ENCODE results near the gene OST4.

OST4 gene

GRCh38 chr2:27059141-27059820 is 12.2 kb downstream of the OST4 start:
- H3K27me3 ChIP-seq (ENCODE audit: low read length) = no peaks in the 10 kb centered on the region
- no peak for TF ChIP-seq EZH2phosphoT487 (conservative IDR thresholded peaks at IDR 0.05; ENCODE audit: low read length)
- TF ChIP-seq CTCF (IDR thresholded peaks at IDR 0.05; ENCODE audit: insufficient read depth, low read length, poor library complexity, severe bottlenecking) = no peak
- H3F3A ChIP-seq (ENCODE audit: insufficient read depth) = no peaks in the 10 kb centered on the region; the same call in 1 of the 2 replicates
- no peaks in the 10 kb centered on the region for H3K9me2 ChIP-seq (replicated peaks; ENCODE audit: insufficient read depth, low read length)
- H3K9ac ChIP-seq (ENCODE audit: low read length) = no peak overlapping the region
- no peaks in the 10 kb centered on the region for H4K20me1 ChIP-seq (ENCODE audit: low read depth, low read length)
- no peak overlapping the region for H3K4me2 ChIP-seq (ENCODE audit: low read depth, low read length, poor library complexity, severe bottlenecking)
- H3K4me3 ChIP-seq (ENCODE audit: insufficient read depth, low read length, poor library complexity, severe bottlenecking) = no peak overlapping the region
- H3K27ac ChIP-seq (ENCODE audit: low read depth, low read length) = no peak overlapping the region
- no peak overlapping the region for H2AFZ ChIP-seq (ENCODE audit: low read depth, low read length, severe bottlenecking)
- no peaks in the 10 kb centered on the region for H3K9me3 ChIP-seq (ENCODE audit: insufficient read depth, low read length)
- no peaks in the 10 kb centered on the region for H3K79me2 ChIP-seq (ENCODE audit: insufficient read depth, low read length)
- H3K36me3 ChIP-seq (ENCODE audit: low read length) = no peaks in the 10 kb centered on the region

DNA sequence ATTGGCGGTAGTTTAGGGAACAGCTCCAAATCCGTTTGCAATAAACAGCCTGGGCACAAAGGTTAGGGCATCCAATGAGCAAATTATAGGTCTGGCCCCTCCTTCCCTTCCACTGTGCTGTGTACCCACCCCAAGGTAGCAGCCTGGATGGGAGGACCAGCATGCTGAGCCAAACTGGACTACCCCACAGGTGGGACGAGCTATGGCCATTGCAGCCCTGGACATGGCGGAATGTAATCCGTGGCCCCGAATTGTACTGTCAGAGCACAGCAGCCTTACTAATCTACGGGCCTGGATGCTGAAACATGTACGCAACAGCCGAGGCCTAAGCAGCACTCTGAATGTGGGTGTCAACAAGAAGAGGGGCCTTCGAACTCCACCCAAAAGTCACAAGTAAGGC is 13.2 kb downstream of the OST4 start:
- Histone ChIP-seq H2AFZ (ENCODE audit: low read depth, low read length, severe bottlenecking) (no peak overlapping the region), H3K79me2 (ENCODE audit: insufficient read depth, low read length) (no peaks in the 10 kb centered on the region), H3K9me2 (replicated peaks; ENCODE audit: insufficient read depth, low read length) (no peaks in the 10 kb centered on the region), H3F3A (ENCODE audit: insufficient read depth) (no peaks in the 10 kb centered on the region; the same call in 1 of the 2 replicates), H3K9me3 (ENCODE audit: insufficient read depth, low read length) (no peaks in the 10 kb centered on the region), H3K4me3 (ENCODE audit: insufficient read depth, low read length, poor library complexity, severe bottlenecking) (no peak overlapping the region), H3K4me2 (ENCODE audit: low read depth, low read length, poor library complexity, severe bottlenecking) (no peak overlapping the region), H3K27me3 (ENCODE audit: low read length) (no peaks in the 10 kb centered on the region), H3K36me3 (ENCODE audit: low read length) (no peaks in the 10 kb centered on the region), H4K20me1 (ENCODE audit: low read depth, low read length) (no peaks in the 10 kb centered on the region), H3K9ac (ENCODE audit: low read length) (no peak overlapping the region), H3K27ac (ENCODE audit: low read depth, low read length) (no peak overlapping the region)
- TF ChIP-seq CTCF (IDR thresholded peaks at IDR 0.05; ENCODE audit: insufficient read depth, low read length, poor library complexity, severe bottlenecking) (no peak), EZH2phosphoT487 (conservative IDR thresholded peaks at IDR 0.05; ENCODE audit: low read length) (no peak)

DNA sequence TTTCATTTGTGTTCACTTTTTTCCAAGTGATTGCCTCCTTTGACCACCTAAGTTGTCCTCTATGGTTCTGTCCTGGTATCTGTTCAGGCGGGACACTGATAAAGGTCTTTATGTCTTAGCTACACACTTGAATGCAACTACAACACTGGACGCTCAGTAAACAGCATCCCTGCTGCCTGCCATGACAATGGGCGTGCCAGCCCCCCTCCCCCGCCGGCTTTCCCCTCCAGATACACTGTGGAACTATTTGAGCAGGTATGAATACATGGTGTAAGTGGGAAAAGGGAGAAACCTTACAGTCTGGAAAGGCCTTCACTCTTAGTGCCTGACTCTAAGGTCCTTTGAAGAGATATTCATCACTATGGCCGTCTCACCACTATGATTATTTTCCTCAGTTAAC is 14.3 kb downstream of the OST4 start:
- no peak overlapping the region for H2AFZ ChIP-seq (ENCODE audit: low read depth, low read length, severe bottlenecking)
- no peaks in the 10 kb centered on the region; the same call in 1 of the 2 replicates for H3F3A ChIP-seq (ENCODE audit: insufficient read depth)
- no peak overlapping the region for H3K4me2 ChIP-seq (ENCODE audit: low read depth, low read length, poor library complexity, severe bottlenecking)
- no peaks in the 10 kb centered on the region for H3K27me3 ChIP-seq (ENCODE audit: low read length)
- no peaks in the 10 kb centered on the region for H3K79me2 ChIP-seq (ENCODE audit: insufficient read depth, low read length)
- no peaks in the 10 kb centered on the region for H3K9me3 ChIP-seq (ENCODE audit: insufficient read depth, low read length)
- H3K36me3 ChIP-seq (ENCODE audit: low read length) = no peaks in the 10 kb centered on the region
- no peak overlapping the region for H3K27ac ChIP-seq (ENCODE audit: low read depth, low read length)
- no peak overlapping the region for H3K9ac ChIP-seq (ENCODE audit: low read length)
- no peaks in the 10 kb centered on the region for H4K20me1 ChIP-seq (ENCODE audit: low read depth, low read length)
- no peaks in the 10 kb centered on the region for H3K9me2 ChIP-seq (replicated peaks; ENCODE audit: insufficient read depth, low read length)
- no peak for TF ChIP-seq CTCF (IDR thresholded peaks at IDR 0.05; ENCODE audit: insufficient read depth, low read length, poor library complexity, severe bottlenecking)
- TF ChIP-seq EZH2phosphoT487 (conservative IDR thresholded peaks at IDR 0.05; ENCODE audit: low read length) = no peak
- H3K4me3 ChIP-seq (ENCODE audit: insufficient read depth, low read length, poor library complexity, severe bottlenecking) = no peak overlapping the region
